ENCODE measurements around the gene SLC7A10.

GRCh38 chr19:33219261-33219815 is 6.3 kb downstream of the SLC7A10 start:
- peak; percentile 41 for TF ChIP-seq CTCF (conservative IDR thresholded peaks at IDR 0.05; ENCODE audit: low read length)
- no peak for TF ChIP-seq EZH2phosphoT487 (IDR thresholded peaks at IDR 0.05; ENCODE audit: borderline replicate concordance, low read depth, low read length)
